ENCODE data around the gene A3GALT2.

A3GALT2 gene

GRCh38 chr1:33320619-33321165, at the start of gene A3GALT2:
TSS of gene A3GALT2 (minus strand) at chr1:33321098. CDS start at chr1:33321098, 0 bp downstream.
- DNase-seq (ENCODE audit: low read depth) = no peak

- DNase-seq (ENCODE audit: low read depth) = peak; percentile 37
Observed at GRCh38 chr1:33370301-33370700, 49.4 kb upstream of the A3GALT2 start.

GRCh38 chr1:33369764-33370163, 48.9 kb upstream of the A3GALT2 start:
- no peak for DNase-seq (ENCODE audit: low read depth)

- DNase-seq (ENCODE audit: low read depth) = no peak
Observed at GRCh38 chr1:33369081-33369480, 48.2 kb upstream of the A3GALT2 start.

- no peak for DNase-seq (ENCODE audit: low read depth)
Observed at GRCh38 chr1:33368431-33368830, 47.5 kb upstream of the A3GALT2 start.

GRCh38 chr1:33367485-33368405, 46.8 kb upstream of the A3GALT2 start:
- DNase-seq (ENCODE audit: low read depth) = peak; percentile 85

GRCh38 chr1:33366762-33367484, 46.0 kb upstream of the A3GALT2 start:
- no peak for DNase-seq (ENCODE audit: low read depth)

GRCh38 chr1:33365560-33365997, 44.7 kb upstream of the A3GALT2 start:
- DNase-seq (ENCODE audit: low read depth) = peak; percentile 54

- no peak for DNase-seq (ENCODE audit: low read depth)
Observed at GRCh38 chr1:33364565-33364918, 43.6 kb upstream of the A3GALT2 start.

GRCh38 chr1:33363470-33363861, 42.6 kb upstream of the A3GALT2 start:
- DNase-seq (ENCODE audit: low read depth) = no peak

GRCh38 chr1:33363021-33363420, 42.1 kb upstream of the A3GALT2 start:
- no peak for DNase-seq (ENCODE audit: low read depth)

GRCh38 chr1:33361532-33362235, 40.8 kb upstream of the A3GALT2 start:
- no peak for DNase-seq (ENCODE audit: low read depth)

- no peak for DNase-seq (ENCODE audit: low read depth)
Observed at GRCh38 chr1:33360367-33360766, 39.5 kb upstream of the A3GALT2 start.

- no peak for DNase-seq (ENCODE audit: low read depth)
Observed at GRCh38 chr1:33359931-33360330, 39.0 kb upstream of the A3GALT2 start.

GRCh38 chr1:33358795-33359503, 38.1 kb upstream of the A3GALT2 start:
- peak; percentile 58 for DNase-seq (ENCODE audit: low read depth)

- no peak for DNase-seq (ENCODE audit: low read depth)
Observed at GRCh38 chr1:33358114-33358794, 37.4 kb upstream of the A3GALT2 start.

- no peak for DNase-seq (ENCODE audit: low read depth)
Observed at GRCh38 chr1:33357099-33357498, 36.2 kb upstream of the A3GALT2 start.

GRCh38 chr1:33354707-33355316, 33.9 kb upstream of the A3GALT2 start:
- no peak for DNase-seq (ENCODE audit: low read depth)

- no peak for DNase-seq (ENCODE audit: low read depth)
Observed at GRCh38 chr1:33353531-33353930, 32.6 kb upstream of the A3GALT2 start.

GRCh38 chr1:33351281-33351660, 30.4 kb upstream of the A3GALT2 start:
- DNase-seq (ENCODE audit: low read depth) = no peak

Measured in ELR (cell line).